Measurements from ENCODE around the gene KLRC4. TPM values are rescaled to one million over a fixed set of nuclear protein-coding genes. Genes with fewer than 3 reads are reported as not detected.
"Not testable (repeated sequence)": the region's sequence is repeated elsewhere in the genome, so short reads cannot be mapped to it uniquely, and the experiment has no call there.

Gene KLRC4
- total and polyA plus RNA-seq, 10 of the 15 experiments (the other 5 are each of a cell fraction or from before 2014, with no cell fraction given) = 0.07 to 0.34 TPM; not detected in 8

DNA sequence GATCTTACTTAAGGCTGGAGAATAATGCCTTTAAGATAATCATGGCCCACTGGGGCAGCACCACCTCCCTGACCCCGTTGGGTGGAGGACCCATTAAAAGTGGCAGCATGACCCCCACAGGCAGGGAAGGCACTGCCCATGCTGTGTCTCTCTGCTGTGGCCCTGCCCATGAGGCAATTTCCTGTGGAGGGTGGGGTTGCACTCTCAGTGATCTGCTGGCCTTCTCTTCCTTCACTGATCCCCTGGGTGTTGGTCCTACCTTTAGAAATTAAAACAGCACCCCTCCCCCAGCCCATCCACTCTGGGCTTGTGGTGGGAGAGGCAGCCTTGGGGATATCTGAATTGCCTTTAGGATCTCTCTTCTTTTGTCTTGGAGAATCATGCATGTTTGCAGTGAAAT is 37.0 kb downstream of the KLRC4 start (continued):
- TF ChIP-seq, protein P1, sequence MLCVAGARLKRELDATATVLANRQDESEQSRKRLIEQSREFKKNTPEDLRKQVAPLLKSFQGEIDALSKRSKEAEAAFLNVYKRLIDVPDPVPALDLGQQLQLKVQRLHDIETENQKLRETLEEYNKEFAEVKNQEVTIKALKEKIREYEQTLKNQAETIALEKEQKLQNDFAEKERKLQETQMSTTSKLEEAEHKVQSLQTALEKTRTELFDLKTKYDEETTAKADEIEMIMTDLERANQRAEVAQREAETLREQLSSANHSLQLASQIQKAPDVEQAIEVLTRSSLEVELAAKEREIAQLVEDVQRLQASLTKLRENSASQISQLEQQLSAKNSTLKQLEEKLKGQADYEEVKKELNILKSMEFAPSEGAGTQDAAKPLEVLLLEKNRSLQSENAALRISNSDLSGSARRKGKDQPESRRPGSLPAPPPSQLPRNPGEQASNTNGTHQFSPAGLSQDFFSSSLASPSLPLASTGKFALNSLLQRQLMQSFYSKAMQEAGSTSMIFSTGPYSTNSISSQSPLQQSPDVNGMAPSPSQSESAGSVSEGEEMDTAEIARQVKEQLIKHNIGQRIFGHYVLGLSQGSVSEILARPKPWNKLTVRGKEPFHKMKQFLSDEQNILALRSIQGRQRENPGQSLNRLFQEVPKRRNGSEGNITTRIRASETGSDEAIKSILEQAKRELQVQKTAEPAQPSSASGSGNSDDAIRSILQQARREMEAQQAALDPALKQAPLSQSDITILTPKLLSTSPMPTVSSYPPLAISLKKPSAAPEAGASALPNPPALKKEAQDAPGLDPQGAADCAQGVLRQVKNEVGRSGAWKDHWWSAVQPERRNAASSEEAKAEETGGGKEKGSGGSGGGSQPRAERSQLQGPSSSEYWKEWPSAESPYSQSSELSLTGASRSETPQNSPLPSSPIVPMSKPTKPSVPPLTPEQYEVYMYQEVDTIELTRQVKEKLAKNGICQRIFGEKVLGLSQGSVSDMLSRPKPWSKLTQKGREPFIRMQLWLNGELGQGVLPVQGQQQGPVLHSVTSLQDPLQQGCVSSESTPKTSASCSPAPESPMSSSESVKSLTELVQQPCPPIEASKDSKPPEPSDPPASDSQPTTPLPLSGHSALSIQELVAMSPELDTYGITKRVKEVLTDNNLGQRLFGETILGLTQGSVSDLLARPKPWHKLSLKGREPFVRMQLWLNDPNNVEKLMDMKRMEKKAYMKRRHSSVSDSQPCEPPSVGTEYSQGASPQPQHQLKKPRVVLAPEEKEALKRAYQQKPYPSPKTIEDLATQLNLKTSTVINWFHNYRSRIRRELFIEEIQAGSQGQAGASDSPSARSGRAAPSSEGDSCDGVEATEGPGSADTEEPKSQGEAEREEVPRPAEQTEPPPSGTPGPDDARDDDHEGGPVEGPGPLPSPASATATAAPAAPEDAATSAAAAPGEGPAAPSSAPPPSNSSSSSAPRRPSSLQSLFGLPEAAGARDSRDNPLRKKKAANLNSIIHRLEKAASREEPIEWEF (IDR thresholded peaks at IDR 0.05; ENCODE audit: insufficient replicate concordance, low read depth, low read length) = no peak
- TF ChIP-seq ZNF24 (IDR thresholded peaks at IDR 0.05) = no peak
- TF ChIP-seq, protein P2, sequence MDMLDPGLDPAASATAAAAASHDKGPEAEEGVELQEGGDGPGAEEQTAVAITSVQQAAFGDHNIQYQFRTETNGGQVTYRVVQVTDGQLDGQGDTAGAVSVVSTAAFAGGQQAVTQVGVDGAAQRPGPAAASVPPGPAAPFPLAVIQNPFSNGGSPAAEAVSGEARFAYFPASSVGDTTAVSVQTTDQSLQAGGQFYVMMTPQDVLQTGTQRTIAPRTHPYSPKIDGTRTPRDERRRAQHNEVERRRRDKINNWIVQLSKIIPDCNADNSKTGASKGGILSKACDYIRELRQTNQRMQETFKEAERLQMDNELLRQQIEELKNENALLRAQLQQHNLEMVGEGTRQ (IDR thresholded peaks at IDR 0.05; ENCODE audit: borderline replicate concordance, low read depth, low read length) = no peak
- no peak for TF ChIP-seq CHD2 (IDR thresholded peaks at IDR 0.05; ENCODE audit: borderline replicate concordance, low read depth, low read length)
- TF ChIP-seq, protein P3, sequence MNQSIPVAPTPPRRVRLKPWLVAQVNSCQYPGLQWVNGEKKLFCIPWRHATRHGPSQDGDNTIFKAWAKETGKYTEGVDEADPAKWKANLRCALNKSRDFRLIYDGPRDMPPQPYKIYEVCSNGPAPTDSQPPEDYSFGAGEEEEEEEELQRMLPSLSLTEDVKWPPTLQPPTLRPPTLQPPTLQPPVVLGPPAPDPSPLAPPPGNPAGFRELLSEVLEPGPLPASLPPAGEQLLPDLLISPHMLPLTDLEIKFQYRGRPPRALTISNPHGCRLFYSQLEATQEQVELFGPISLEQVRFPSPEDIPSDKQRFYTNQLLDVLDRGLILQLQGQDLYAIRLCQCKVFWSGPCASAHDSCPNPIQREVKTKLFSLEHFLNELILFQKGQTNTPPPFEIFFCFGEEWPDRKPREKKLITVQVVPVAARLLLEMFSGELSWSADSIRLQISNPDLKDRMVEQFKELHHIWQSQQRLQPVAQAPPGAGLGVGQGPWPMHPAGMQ (IDR thresholded peaks at IDR 0.05; ENCODE audit: borderline replicate concordance) = no peak
- no peak for TF ChIP-seq CBFB (IDR thresholded peaks at IDR 0.05; ENCODE audit: low read depth)
- TF ChIP-seq POU2F2 (IDR thresholded peaks at IDR 0.05; ENCODE audit: borderline replicate concordance, low read depth, low read length) = no peak
- no peak for TF ChIP-seq SIN3A (IDR thresholded peaks at IDR 0.05; ENCODE audit: low read depth, low read length)

DNA sequence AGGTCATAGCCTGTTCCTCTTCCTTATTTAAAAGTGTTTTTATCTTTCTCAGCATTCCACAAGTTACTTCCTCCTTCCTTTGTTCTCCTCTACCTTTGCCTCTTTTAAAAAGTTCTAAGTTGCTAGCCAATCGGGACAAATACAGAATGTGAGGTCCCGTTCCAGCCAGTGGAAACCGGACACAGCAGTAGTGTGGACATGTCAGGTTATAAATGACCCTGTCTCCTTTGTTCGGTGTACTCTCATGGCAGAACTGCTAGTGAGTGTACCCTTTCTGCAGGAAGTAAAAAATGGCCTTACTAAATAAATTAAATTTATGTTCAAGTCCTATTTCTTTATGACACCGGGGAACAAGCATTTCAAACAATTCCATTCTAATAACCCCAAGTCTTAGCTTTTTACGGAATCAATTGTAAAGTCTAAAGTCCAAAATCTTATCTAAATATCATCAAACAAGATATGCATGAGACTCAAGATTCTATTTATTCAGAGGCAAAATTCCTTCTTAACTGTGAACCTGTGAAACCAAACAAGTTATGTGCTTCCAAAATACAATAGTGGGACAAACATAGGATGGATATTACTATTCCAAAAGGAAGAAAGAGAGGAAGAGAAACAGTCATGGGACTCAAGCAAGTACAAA is 37.5 kb downstream of the KLRC4 start:
- RAD21 ChIA-PET (ENCODE audit: unreplicated experiment); in situ Hi-C loops (cut with MboI); DNase-seq (ENCODE audit: low read depth, low spot score); H3K27ac ChIP-seq (ENCODE audit: control insufficient read depth, insufficient read depth); SMC1A ChIA-PET (ENCODE audit: uncharacterized antibody, unreplicated experiment); intact Hi-C loops (cut with micrococcal nuclease; ENCODE audit: unreplicated experiment); H3K27me3 ChIP-seq (replicated peaks in 1 of 2; ENCODE audit: control insufficient read depth in 2 of 2, insufficient read depth in 2 of 2, low read length in 1 of 2); FAIRE-seq; H3K9me3 ChIP-seq (replicated peaks; ENCODE audit: control insufficient read depth, insufficient read depth, low read length); H3K4me3 ChIP-seq; H3K4me2 ChIP-seq (ENCODE audit: control insufficient read depth, insufficient read depth); CTCF ChIA-PET; H3K9ac ChIP-seq (ENCODE audit: control insufficient read depth, insufficient read depth, low read length); H3K4me1 ChIP-seq (ENCODE audit: control insufficient read depth, insufficient read depth, low read length); H2AFZ ChIP-seq (ENCODE audit: control insufficient read depth, low read depth, low read length); POLR2A ChIA-PET; H3K36me3 ChIP-seq (ENCODE audit: control insufficient read depth in 2 of 2, insufficient read depth in 2 of 2, low read length in 1 of 2); ATAC-seq; H4K20me1 ChIP-seq (ENCODE audit: control insufficient read depth, insufficient read depth); H3K79me2 ChIP-seq (ENCODE audit: control insufficient read depth, insufficient read depth, low read length); BruUV-seq (replicated peaks): not testable (repeated sequence)
- 34% methylated on average over 6 of the region's 6 CpGs for WGBS (ENCODE audit: insufficient coverage, insufficient replicate concordance, low lambda C conversion rate, missing lambda C conversion rate)
